ENCODE data around the gene STRAP.

- TF ChIP-seq GABPA (IDR thresholded peaks at IDR 0.05; ENCODE audit: low read depth) (no peak), MYC (IDR thresholded peaks at IDR 0.05; ENCODE audit: insufficient read depth, insufficient read length, insufficient replicate concordance, low read length, severe bottlenecking) (no peak)
Measured at GRCh38 chr12:15897433-15897832, 15.2 kb downstream of the STRAP start.

Data from GM12878 (cell line).